IPS-18c (cell line): Measurements from ENCODE around the gene CCDC91.
"Not testable (repeated sequence)": the region's sequence is repeated elsewhere in the genome, so short reads cannot be mapped to it uniquely, and the experiment has no call there.

Source experiments
- H3K4me3 ChIP-seq: 2 replicates; pipeline ENCODE4 v1.7.0; 2013; ENCODE audit warnings: low read depth, mild to moderate bottlenecking, low read length, moderate library complexity; ENCODE audit not compliant: insufficient read depth
- H3K9me3 ChIP-seq: one replicate; pipeline ENCODE4 v1.6.1; 2013; ENCODE audit warnings: mild to moderate bottlenecking, low read length, moderate library complexity; ENCODE audit not compliant: control insufficient read depth, insufficient read depth

The CCDC91 gene

GRCh38 chr12:28443337-28443736 is 253.1 kb downstream of the CCDC91 start:
- no peaks in the 10 kb centered on the region for H3K9me3 ChIP-seq
- no peak overlapping the region for H3K4me3 ChIP-seq

GRCh38 chr12:28446031-28446430 is 255.8 kb downstream of the CCDC91 start:
- H3K9me3 ChIP-seq: no peaks in the 10 kb centered on the region
- no peak overlapping the region for H3K4me3 ChIP-seq

DNA sequence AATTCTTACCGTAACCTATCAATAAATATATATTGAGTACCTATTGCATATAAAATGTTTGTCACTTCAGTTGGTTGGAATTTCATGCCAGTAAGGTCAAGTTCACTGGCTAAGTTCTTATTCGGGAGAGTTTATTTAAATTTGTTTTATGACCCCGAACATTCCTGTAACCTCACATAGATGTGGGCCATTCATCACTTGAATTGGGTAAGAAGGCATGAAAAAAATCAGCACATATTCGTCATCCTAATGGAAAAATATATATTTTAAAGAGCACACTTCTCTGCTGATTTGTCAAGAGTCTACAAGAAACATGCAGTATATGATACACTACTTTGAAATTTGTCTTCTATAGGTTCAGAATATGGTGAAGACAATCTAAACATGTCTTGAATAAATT is 263.4 kb downstream of the CCDC91 start:
- H3K9me3 ChIP-seq: no peaks in the 10 kb centered on the region
- no peak overlapping the region for H3K4me3 ChIP-seq

DNA sequence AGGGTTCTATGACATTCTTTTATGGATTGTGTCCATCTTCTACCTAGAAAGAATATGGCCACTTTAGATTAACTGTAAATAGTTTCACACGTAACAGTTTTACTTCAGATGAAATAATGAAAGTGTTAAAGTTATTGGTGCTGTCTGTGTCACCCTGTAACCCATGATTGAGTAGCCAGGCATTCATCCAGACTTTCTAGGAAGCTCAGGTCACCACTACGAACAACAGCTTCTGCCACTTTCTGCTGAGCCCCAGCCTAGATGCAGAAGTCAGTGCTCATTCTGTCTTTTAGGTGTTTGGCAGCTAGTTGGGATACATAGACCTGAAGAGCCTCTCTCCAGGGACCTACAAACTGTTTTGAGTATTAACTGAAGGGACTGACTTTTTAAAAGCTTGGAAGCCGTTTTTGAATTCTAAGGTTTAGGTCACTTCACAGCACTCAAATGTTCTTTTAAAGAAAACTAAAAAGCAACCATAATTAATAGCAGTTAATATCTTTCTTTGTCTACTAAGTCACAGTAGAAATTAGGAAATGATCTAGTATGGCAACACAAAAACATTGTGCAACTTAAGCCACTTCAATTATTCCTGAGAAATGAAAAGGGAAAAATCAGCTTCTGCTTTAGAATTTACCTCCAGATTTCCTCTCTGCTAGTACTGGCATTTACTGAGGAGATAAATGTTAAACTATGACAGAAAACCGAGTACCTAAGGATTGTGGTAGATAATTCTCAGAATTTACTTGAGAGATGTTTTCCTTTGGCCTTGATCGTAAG is 266.9 kb downstream of the CCDC91 start:
- H3K4me3 ChIP-seq: no peak overlapping the region
- H3K9me3 ChIP-seq: no peaks in the 10 kb centered on the region

GRCh38 chr12:28457785-28458184 is 267.5 kb downstream of the CCDC91 start:
- Histone ChIP-seq H3K4me3 (no peak overlapping the region), H3K9me3 (no peaks in the 10 kb centered on the region)

DNA sequence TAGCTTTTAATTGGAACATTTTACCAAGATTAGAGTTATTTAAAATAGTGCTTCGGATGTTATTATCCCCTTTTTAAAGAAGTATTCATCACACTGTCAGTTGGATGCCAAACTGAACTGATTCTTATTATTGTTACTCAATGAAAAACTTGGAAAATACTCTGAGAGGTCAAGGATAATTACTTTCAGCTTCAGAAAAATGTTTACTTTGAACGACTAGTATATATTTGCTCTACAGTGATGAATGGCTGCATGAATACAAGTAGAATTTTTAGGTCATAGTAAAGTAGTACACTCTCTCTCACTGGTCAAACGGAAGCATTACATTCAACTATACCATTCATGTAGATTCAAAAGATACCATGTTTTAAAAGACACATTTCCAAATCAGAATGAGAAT is 269.2 kb downstream of the CCDC91 start:
- H3K4me3 ChIP-seq: no peak overlapping the region
- no peaks in the 10 kb centered on the region for H3K9me3 ChIP-seq

DNA sequence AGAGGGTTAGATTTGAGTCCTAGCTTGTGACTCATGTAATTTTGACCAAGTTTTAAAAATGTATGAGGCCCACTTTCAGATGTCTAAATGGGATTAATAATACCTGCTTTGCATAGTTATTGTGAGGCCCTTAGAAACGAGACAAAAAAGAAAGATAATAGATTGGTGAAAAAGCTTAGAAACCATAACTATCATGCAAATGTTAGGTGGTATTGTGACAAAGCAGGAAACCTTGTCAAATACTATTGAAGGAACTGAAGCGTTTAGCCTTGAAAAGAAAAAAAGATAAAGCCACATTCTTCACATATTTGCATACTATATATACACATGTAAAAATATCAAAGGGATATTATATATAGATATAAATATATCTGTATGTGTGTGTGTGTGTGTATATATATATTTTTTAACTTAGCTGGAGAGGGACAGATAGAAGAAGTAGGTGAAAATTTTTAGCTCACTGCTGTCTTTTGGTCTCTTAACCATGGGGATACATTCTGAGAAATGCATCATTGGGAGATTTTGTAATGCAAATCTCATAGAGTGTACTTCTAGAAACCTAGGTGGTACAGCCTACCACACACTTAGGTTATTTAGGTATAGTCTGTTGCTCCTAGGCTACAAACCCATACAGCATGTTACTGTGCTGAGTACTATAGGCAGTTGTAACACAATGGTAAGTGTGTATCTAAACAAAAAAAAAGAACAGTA is 270.3 kb downstream of the CCDC91 start:
- no peaks in the 10 kb centered on the region for H3K9me3 ChIP-seq
- no peak overlapping the region for H3K4me3 ChIP-seq

- Histone ChIP-seq H3K4me3 (no peak overlapping the region), H3K9me3 (no peaks in the 10 kb centered on the region)
These were observed 273.1 kb downstream of the CCDC91 start for GRCh38 chr12:28463396-28463795.

DNA sequence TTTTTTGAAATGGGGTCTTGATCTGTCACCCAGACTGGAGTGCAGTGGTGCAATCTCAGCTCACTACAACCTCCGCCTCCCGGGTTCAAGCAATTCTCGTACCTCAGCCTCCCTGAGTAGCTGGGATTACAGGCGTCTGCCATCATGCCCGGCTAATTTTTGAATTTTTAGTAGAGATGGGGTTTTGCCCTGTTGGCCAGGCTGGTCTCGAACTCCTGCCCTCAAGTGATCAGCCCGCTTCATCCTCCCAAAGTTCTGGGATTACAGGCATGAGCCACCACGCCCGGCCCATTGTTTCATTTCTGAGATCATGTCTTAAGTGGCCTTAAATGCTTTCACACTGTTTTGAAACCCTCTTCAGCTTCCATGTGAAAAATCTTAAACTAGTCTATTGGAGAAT is 281.5 kb downstream of the CCDC91 start:
- not testable (repeated sequence) for H3K9me3 ChIP-seq

DNA sequence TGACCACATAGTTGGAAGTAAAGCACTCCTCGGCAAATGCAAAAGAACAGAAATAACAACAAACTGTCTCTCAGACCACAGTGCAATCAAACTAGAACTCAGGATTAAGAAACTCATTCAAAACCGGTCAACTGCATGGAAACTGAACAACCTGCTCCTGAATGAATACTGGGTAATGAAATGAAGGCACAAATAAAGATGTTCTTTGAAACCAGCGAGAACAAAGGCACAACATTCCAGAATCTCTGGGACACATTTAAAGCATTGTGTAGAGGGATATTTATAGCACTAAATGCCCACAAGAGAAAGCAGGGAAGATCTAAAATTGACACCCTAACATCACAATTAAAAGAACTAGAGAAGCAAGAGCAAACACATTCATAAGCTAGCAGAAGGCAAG is 285.9 kb downstream of the CCDC91 start:
- not testable (repeated sequence) for H3K9me3 ChIP-seq, H3K4me3 ChIP-seq

More for the DNA sequence above, 281.5 kb downstream of the CCDC91 start:
- not testable (repeated sequence) for H3K4me3 ChIP-seq

- not testable (repeated sequence) for H3K4me3 ChIP-seq, H3K9me3 ChIP-seq
These were observed 288.8 kb downstream of the CCDC91 start for GRCh38 chr12:28479097-28479496.

DNA sequence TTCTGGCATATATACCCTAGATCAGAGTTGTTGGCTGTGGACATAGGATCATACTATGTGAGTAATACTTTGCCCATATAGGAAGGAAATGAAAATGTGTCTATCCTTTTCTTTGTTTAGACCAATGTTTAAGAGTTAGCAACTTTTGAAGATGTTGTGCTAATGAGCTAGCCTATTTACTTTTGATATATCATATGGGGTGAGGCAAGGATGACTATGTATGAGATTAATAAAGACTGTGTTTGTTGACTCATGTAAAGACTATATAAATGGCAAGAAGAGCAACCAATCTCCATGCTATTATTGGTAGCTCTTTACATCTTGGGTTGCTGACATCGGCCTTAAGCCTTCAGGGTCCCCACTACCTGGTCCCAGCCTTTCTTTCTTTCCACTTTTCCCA is 289.4 kb downstream of the CCDC91 start:
- Histone ChIP-seq H3K9me3 (no peaks in the 10 kb centered on the region), H3K4me3 (no peak overlapping the region)

DNA sequence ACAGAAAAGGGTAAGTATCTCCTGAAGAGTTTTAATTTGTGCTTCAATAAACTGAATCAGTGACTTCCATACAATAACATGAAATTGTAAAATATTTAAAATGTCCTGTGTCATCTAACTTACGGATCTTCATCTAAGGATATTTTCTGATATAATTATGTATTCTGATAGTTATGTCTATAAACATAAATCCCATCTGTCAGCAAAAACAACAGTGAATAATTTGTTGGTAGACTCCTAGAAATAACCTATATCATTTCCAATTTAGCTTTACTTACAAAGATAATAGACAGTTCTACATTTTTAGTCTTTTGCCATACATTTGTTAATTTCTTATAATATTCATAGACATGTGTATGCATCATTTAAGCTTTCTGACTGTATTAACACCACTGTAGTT is 293.9 kb downstream of the CCDC91 start:
- H3K9me3 ChIP-seq: no peaks in the 10 kb centered on the region
- H3K4me3 ChIP-seq: no peak overlapping the region

GRCh38 chr12:28486521-28486920 is 296.3 kb downstream of the CCDC91 start:
- no peak overlapping the region for H3K4me3 ChIP-seq
- no peaks in the 10 kb centered on the region for H3K9me3 ChIP-seq

GRCh38 chr12:28489246-28489645 is 299.0 kb downstream of the CCDC91 start:
- Histone ChIP-seq H3K4me3 (no peak overlapping the region), H3K9me3 (no peaks in the 10 kb centered on the region)

DNA sequence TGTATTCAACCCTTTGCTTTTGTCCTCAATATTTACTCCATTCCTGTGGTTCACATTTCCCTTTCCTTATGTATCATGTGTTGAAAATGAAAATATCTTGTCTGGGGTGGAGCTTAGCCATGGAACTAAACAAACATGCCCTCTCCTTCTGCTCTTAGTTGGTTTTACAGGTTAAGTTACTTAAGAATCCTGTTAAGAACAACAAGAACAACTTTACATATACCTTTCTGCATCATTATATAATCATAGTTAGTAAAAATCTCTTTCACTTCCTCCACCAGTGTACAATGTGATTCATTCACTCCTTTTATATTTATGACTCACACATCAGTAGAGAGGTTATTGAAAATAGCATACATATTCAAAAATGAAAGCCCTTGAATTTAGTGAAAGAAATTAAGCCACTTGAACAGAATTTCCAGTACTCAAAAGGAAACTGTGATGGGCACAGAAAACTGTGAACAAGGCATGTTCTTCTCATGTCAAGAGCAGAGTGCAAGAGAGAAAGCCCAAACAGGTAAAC is 307.7 kb downstream of the CCDC91 start:
- H3K9me3 ChIP-seq: no peaks in the 10 kb centered on the region

DNA sequence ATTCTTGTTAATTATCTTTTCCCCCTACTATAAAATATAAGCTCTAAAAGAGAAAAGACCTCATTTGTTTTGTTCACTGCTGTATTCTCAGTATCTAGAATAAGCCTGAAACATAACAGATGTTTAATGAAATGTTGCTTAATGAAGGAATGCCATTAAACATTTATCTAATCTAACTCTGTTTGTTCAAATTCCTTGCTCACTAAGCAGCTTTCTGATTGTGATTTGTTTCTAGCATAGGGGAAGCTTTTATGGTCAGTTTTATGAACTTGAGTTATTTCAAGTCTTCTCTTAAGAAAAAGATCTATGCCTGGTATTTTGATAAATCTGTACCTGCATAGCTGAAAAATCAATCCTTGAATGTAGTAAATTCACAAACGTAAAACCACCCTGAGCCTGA is 308.6 kb downstream of the CCDC91 start:
- no peaks in the 10 kb centered on the region for H3K9me3 ChIP-seq

More for the DNA sequence above, 307.7 kb downstream of the CCDC91 start:
- H3K4me3 ChIP-seq: no peak overlapping the region

DNA sequence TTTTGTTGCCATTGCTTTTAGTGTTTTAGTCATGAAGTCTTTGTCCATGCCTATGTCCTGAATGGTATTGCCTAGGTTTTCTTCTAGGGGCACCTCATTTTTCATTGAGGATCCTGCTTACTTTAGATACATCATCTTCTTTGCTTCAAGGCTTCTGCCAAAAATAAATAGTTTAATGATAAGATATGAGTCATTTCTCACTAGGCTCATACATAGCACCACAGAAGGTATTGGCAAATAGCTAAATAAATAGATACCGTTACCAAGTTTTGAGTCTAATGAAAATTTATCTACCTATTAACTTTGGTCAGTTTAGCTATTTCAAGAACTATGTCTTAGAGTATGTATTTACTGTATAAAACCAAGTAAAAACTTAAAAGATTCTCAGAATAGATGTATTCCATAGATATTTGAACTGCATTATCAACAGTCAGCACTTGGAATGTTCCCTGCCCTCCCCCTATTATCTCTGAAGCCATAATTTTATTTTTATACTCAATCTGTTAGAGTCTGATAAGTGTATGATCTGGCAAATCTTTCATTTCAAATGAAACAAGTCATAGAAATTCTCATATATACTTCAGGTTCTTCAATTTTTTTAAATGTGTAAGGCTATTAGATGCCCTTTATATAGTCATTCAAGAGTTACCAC is 310.2 kb downstream of the CCDC91 start:
- no peaks in the 10 kb centered on the region for H3K9me3 ChIP-seq
- H3K4me3 ChIP-seq: no peak overlapping the region

More for the DNA sequence above, 308.6 kb downstream of the CCDC91 start:
- no peak overlapping the region for H3K4me3 ChIP-seq
